ENCODE data around the gene PDLIM4.

DNA sequence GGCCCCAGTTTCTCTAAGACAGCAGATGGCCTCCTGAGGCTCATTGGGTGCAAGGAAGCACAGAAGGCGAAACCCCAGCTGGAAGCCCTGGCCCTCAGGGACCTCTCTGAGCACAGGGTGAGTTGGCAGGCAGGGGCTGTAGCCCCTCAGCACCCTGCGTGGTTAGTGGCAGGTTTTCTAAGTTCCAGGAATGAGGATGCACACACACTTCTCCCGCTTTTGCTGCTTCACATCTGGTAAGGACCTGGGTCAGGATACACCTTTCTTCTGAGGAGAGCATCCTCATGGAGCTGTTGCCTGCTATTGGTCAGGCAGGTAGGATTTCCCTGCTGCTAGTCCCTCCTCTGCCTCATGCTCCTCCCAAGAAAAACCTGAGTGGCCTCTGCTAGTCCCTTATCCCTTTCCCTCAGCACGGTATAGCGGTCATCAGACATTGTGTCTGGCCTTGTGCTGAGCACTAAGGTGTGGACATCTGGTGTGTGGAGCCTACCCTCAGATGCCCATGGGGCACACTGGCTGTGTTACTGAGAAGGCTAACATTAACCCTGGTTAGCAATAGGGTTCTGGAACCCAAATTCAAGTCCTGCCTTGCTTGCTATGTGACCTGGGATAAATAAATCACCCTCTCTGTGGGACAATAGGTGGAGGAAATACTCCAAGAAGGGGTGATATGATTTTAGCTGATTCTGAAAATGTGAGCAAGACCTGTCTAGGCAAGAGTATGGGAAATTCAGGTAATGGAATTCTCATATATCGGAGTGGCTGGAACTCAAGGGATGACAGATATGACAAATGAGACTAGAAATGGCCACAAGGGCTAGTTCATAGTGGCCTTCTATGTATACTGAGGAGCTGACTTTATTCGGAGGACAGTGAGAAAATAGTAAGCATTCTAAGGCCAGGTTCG lies 38.3 kb downstream of the PDLIM4 start:
- TF ChIP-seq, protein P1, sequence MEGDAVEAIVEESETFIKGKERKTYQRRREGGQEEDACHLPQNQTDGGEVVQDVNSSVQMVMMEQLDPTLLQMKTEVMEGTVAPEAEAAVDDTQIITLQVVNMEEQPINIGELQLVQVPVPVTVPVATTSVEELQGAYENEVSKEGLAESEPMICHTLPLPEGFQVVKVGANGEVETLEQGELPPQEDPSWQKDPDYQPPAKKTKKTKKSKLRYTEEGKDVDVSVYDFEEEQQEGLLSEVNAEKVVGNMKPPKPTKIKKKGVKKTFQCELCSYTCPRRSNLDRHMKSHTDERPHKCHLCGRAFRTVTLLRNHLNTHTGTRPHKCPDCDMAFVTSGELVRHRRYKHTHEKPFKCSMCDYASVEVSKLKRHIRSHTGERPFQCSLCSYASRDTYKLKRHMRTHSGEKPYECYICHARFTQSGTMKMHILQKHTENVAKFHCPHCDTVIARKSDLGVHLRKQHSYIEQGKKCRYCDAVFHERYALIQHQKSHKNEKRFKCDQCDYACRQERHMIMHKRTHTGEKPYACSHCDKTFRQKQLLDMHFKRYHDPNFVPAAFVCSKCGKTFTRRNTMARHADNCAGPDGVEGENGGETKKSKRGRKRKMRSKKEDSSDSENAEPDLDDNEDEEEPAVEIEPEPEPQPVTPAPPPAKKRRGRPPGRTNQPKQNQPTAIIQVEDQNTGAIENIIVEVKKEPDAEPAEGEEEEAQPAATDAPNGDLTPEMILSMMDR (IDR thresholded peaks at IDR 0.05; ENCODE audit: low read depth, low read length), result no peak
- TF ChIP-seq POLR2A (IDR thresholded peaks at IDR 0.05; ENCODE audit: extremely low read depth, insufficient read length) (no peak), MYC (IDR thresholded peaks at IDR 0.05; ENCODE audit: low read depth, low read length) (no peak)
- TF ChIP-seq, protein P2, sequence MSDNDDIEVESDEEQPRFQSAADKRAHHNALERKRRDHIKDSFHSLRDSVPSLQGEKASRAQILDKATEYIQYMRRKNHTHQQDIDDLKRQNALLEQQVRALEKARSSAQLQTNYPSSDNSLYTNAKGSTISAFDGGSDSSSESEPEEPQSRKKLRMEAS (IDR thresholded peaks at IDR 0.05; ENCODE audit: low read depth, low read length), result no peak
